Neuronal stem cell (in vitro differentiated cells): ENCODE data around the gene S100A5.

Source experiments
- DNase-seq: peaks from one replicate; pipeline ENCODE4 v3.0.0-alpha.2; 2013; ENCODE audit warnings: low spot score
- H2AFZ ChIP-seq: one replicate; pipeline ENCODE4 v1.6.1; 2013; ENCODE audit warnings: mild to moderate bottlenecking, low read length, inconsistent platforms
- H2AK5ac ChIP-seq: 2 replicates; pipeline ENCODE4 v1.6.1; 2013; ENCODE audit warnings: low read depth, mild to moderate bottlenecking, inconsistent platforms, low read length, moderate library complexity, mixed read lengths
- H2BK120ac ChIP-seq: 2 replicates; pipeline ENCODE4 v1.6.1; 2013; ENCODE audit warnings: low read depth, mild to moderate bottlenecking, inconsistent platforms, low read length, moderate library complexity, mixed read lengths
- H2BK12ac ChIP-seq: one replicate; pipeline ENCODE4 v1.6.1; 2013; ENCODE audit warnings: low read length, inconsistent platforms
- H2BK15ac ChIP-seq: 2 replicates; pipeline ENCODE4 v1.6.1; 2013; ENCODE audit warnings: mild to moderate bottlenecking, low read length, inconsistent platforms, mixed read lengths
- H2BK5ac ChIP-seq: one replicate; pipeline ENCODE4 v1.6.1; 2013; ENCODE audit warnings: inconsistent platforms, mild to moderate bottlenecking, low read length, moderate library complexity
- H3K14ac ChIP-seq: one replicate; pipeline ENCODE4 v1.6.1; 2013; ENCODE audit warnings: low read length, inconsistent platforms
- H3K18ac ChIP-seq: 2 replicates; pipeline ENCODE4 v1.6.1; 2013; ENCODE audit warnings: low read length, inconsistent platforms
- H3K23ac ChIP-seq: 2 replicates; pipeline ENCODE4 v1.6.1; 2013; ENCODE audit warnings: low read depth, mild to moderate bottlenecking, mixed read lengths, low read length, inconsistent platforms; ENCODE audit not compliant: poor library complexity
- H3K27ac ChIP-seq: replicated peaks from 3 replicates; pipeline ENCODE4 v1.5.1; 2013; ENCODE audit warnings: low read length, inconsistent platforms
- H3K27me3 ChIP-seq, 3 experiments: 2 replicates each; pipeline ENCODE4 v1.6.1; 2013; ENCODE audit warnings: low read length in 3 of 3, mild to moderate bottlenecking in 2 of 3, inconsistent platforms in 1 of 3, low read depth in 1 of 3, mixed read lengths in 1 of 3, moderate library complexity in 1 of 3; ENCODE audit not compliant: control insufficient read depth in 3 of 3, insufficient read depth in 3 of 3
- H3K36me3 ChIP-seq, 2 donors: replicated peaks in 1 of 2; 2 replicates each; pipeline ENCODE4 v1.6.1; 2013; ENCODE audit warnings: low read length in 2 of 2; ENCODE audit not compliant: control insufficient read depth in 2 of 2, insufficient read depth in 2 of 2
- H3K4ac ChIP-seq: 2 replicates; pipeline ENCODE4 v1.6.1; 2013; ENCODE audit warnings: inconsistent platforms, mild to moderate bottlenecking, low read length, moderate library complexity
- H3K4me1 ChIP-seq, 2 donors: 1 replicate in 1 of 2; 2 replicates in 1 of 2; pipeline ENCODE4 v1.6.1; 2013; ENCODE audit warnings: low read length in 2 of 2, low read depth in 1 of 2; ENCODE audit not compliant: control insufficient read depth in 2 of 2, insufficient read depth in 1 of 2
- H3K4me2 ChIP-seq: one replicate; pipeline ENCODE4 v1.6.1; 2013; ENCODE audit warnings: mild to moderate bottlenecking, low read length, inconsistent platforms; ENCODE audit not compliant: insufficient read depth, poor library complexity, severe bottlenecking
- H3K4me3 ChIP-seq, 2 donors: 2 replicates each; pipeline ENCODE4 v1.5.1; 2013; ENCODE audit warnings: low read length in 2 of 2, mild to moderate bottlenecking in 2 of 2, inconsistent platforms in 1 of 2, moderate library complexity in 1 of 2
- H3K79me1 ChIP-seq: one replicate; pipeline ENCODE4 v1.6.1; 2013; ENCODE audit warnings: low read depth, mild to moderate bottlenecking, inconsistent platforms, low read length, moderate library complexity
- H3K9ac ChIP-seq: one replicate; pipeline ENCODE4 v1.6.1; 2013; ENCODE audit warnings: mild to moderate bottlenecking, low read depth, low read length, inconsistent platforms; ENCODE audit not compliant: poor library complexity
- H3K9me3 ChIP-seq, 2 donors: replicated peaks in 1 of 2; 2 replicates each; pipeline versions ENCODE3 to v1.6.1; 2013; ENCODE audit warnings: low read length in 2 of 2, mild to moderate bottlenecking in 2 of 2, inconsistent platforms in 1 of 2, low read depth in 1 of 2, mixed read lengths in 1 of 2, moderate library complexity in 1 of 2; ENCODE audit not compliant: control insufficient read depth in 2 of 2, insufficient read depth in 1 of 2
- H4K8ac ChIP-seq: one replicate; pipeline ENCODE4 v1.6.1; 2013; ENCODE audit warnings: low read depth, mild to moderate bottlenecking, inconsistent platforms, low read length, moderate library complexity
- H4K91ac ChIP-seq: one replicate; pipeline ENCODE4 v1.6.1; 2013; ENCODE audit warnings: low read length, low read depth, mild to moderate bottlenecking, inconsistent platforms; ENCODE audit not compliant: poor library complexity
- WGBS, 2 donors: extraction: QIAGEN DNeasy Blood & Tissue Kit; methylation state at CpG; one replicate each; pipeline ENCODE4 v1.1.7; 2013; ENCODE audit warnings: missing lambda C conversion rate in 2 of 2, mixed read lengths in 1 of 2; ENCODE audit not compliant: insufficient read length in 2 of 2, insufficient replicate concordance in 1 of 2; ENCODE audit errors: extremely low coverage in 2 of 2; 5-methylcytosine and 5-hydroxymethylcytosine counted together

Gene S100A5

GRCh38 chr1:153536012-153536670 lies 4.6 kb downstream of the S100A5 start:
- Histone ChIP-seq H2AFZ (peak overlapping the region; percentile 47), H3K27ac (no peak overlapping the region), H3K27me3 (peaks cover 0 to 51% (median 3%) of the 10 kb centered on the region in 3 experiments), H4K8ac (no peak overlapping the region), H3K4me3 (peak overlapping the region in 1 of 2 donors; percentile 63), H2BK15ac (peak overlapping the region; percentile 3), H3K23ac (no peak overlapping the region), H3K36me3 (no peaks in the 10 kb centered on the region), H3K14ac (no peak overlapping the region), H3K79me1 (no peaks in the 10 kb centered on the region), H3K18ac (peak overlapping the region; percentile 73), H2BK120ac (peak overlapping the region; percentile 2), H2AK5ac (peak overlapping the region; percentile 99), H3K4me2 (peak overlapping the region; percentile 38), H2BK5ac (peak overlapping the region; percentile 72), H2BK12ac (peak overlapping the region; percentile 16), H4K91ac (peak overlapping the region; percentile 3), H3K9me3 (no peaks in the 10 kb centered on the region), H3K4ac (no peak overlapping the region), H3K9ac (no peak overlapping the region), H3K4me1 (peaks cover 0 to 30% of the 10 kb centered on the region in 2 donors)
- WGBS, 2 donors = no CpG with 5 or more reads among the region's 38 CpGs
- DNase-seq = no peak

- Histone ChIP-seq H2BK120ac (peak within 1 kb of the TSS; percentile 58), H2BK5ac (peak within 1 kb of the TSS; percentile 72), H3K14ac (no peak within 1 kb of the TSS), H4K91ac (peak within 1 kb of the TSS; percentile 74), H4K8ac (no peak within 1 kb of the TSS), H3K18ac (peak within 1 kb of the TSS; percentile 73), H2AK5ac (peak within 1 kb of the TSS; percentile 99), H3K9me3 (no peaks in the 10 kb centered on the region), H3K4me2 (peak within 1 kb of the TSS; percentile 38), H3K23ac (peak within 1 kb of the TSS; percentile 8), H3K4ac (peak within 1 kb of the TSS; percentile 60), H2AFZ (peak within 1 kb of the TSS; percentile 47), H3K4me3 (peak within 1 kb of the TSS in 1 of 2 donors; percentile 63), H3K27me3 (peaks cover 0 to 51% (median 3%) of the 10 kb centered on the region in 3 experiments), H3K4me1 (peaks cover 0 to 30% of the 10 kb centered on the region in 2 donors), H3K27ac (no peak within 1 kb of the TSS), H3K36me3 (no peaks in the 10 kb centered on the region), H3K79me1 (no peaks in the 10 kb centered on the region), H2BK15ac (peak within 1 kb of the TSS; percentile 86), H3K9ac (peak within 1 kb of the TSS; percentile 79), H2BK12ac (peak within 1 kb of the TSS; percentile 95)
- WGBS, 2 donors = no CpG with 5 or more reads among the region's 18 CpGs
- no peak for DNase-seq
Observed at GRCh38 chr1:153535242-153536011, 5.3 kb downstream of the S100A5 start, which contains the start of gene S100A6. TSS of gene S100A6 (minus strand) at chr1:153535991. CDS start at chr1:153535339, 652 bp downstream.

- Histone ChIP-seq H3K4me1 (peaks cover 0 to 30% of the 10 kb centered on the region in 2 donors), H3K4me3 (no peak overlapping the region), H3K9ac (no peak overlapping the region), H4K8ac (no peak overlapping the region), H2BK12ac (no peak overlapping the region), H3K9me3 (no peaks in the 10 kb centered on the region), H4K91ac (no peak overlapping the region), H3K23ac (no peak overlapping the region), H2BK5ac (peak overlapping the region; percentile 72), H3K14ac (no peak overlapping the region), H3K27ac (no peak overlapping the region), H2BK120ac (no peak overlapping the region), H3K4me2 (no peak overlapping the region), H3K79me1 (no peaks in the 10 kb centered on the region), H3K36me3 (no peaks in the 10 kb centered on the region), H3K27me3 (peaks cover 0 to 48% (median 3%) of the 10 kb centered on the region in 3 experiments), H2AK5ac (peak overlapping the region; percentile 99), H3K4ac (no peak overlapping the region), H2BK15ac (peak overlapping the region; percentile 86), H3K18ac (peak overlapping the region; percentile 33), H2AFZ (no peak overlapping the region)
- DNase-seq = no peak
- WGBS, 2 donors = no CpG with 5 or more reads among the region's 3 CpGs
Observed at GRCh38 chr1:153534925-153535241, 5.9 kb downstream of the S100A5 start.
